Nephron progenitor cell (in vitro differentiated cells): ENCODE data around the gene CAPSL.

Source experiments
- DNase-seq: peaks from one replicate; pipeline ENCODE4 v3.0.0; 2021
- H3K27ac Mint-ChIP-seq: 2 replicates; pipeline ENCODE4 v1.8.0; 2021; ENCODE audit warnings: mild to moderate bottlenecking, moderate library complexity, mixed read lengths
- H3K27me3 Mint-ChIP-seq: 2 replicates; pipeline ENCODE4 v1.8.0; 2021; ENCODE audit warnings: mild to moderate bottlenecking, low read depth, mixed read lengths; ENCODE audit not compliant: poor library complexity
- H3K36me3 Mint-ChIP-seq: 2 replicates; pipeline ENCODE4 v1.8.0; 2021; ENCODE audit warnings: low read depth, mixed read lengths
- H3K4me1 Mint-ChIP-seq: 2 replicates; pipeline ENCODE4 v1.8.0; 2021; ENCODE audit warnings: mixed read lengths
- H3K4me3 Mint-ChIP-seq: 2 replicates; pipeline ENCODE4 v1.8.0; 2021; ENCODE audit warnings: mild to moderate bottlenecking, moderate library complexity, mixed read lengths
- H3K9me3 Mint-ChIP-seq: 2 replicates; pipeline ENCODE4 v1.8.0; 2021; ENCODE audit warnings: mild to moderate bottlenecking, moderate library complexity, mixed read lengths
- CTCF ChIP-seq: fragments of 200-600 bp; sonication (generic); IDR thresholded peaks from 2 replicates; pipeline ENCODE4 v1.5.0; 2021; ENCODE audit warnings: antibody characterized with exemption

The CAPSL gene

GRCh38 chr5:35921930-35922329 lies 16.5 kb downstream of the CAPSL start:
- H3K36me3 Mint-ChIP-seq: no peaks in the 10 kb centered on the region
- H3K27me3 Mint-ChIP-seq: peaks cover 64% of the 10 kb centered on the region
- no peak for DNase-seq
- peaks cover 7% of the 10 kb centered on the region for H3K9me3 Mint-ChIP-seq
- TF ChIP-seq CTCF: no peak
- H3K4me3 Mint-ChIP-seq: no peak overlapping the region
- H3K4me1 Mint-ChIP-seq: peaks cover 4% of the 10 kb centered on the region
- no peak overlapping the region for H3K27ac Mint-ChIP-seq

GRCh38 chr5:35920890-35921289 lies 17.5 kb downstream of the CAPSL start:
- Mint-ChIP-seq H3K27ac (no peak overlapping the region), H3K27me3 (peaks cover 53% of the 10 kb centered on the region), H3K36me3 (no peaks in the 10 kb centered on the region), H3K4me1 (peaks cover 4% of the 10 kb centered on the region), H3K4me3 (no peak overlapping the region), H3K9me3 (peaks cover 12% of the 10 kb centered on the region)
- no peak for TF ChIP-seq CTCF
- peak; percentile 12 for DNase-seq

- no peak for DNase-seq
- Mint-ChIP-seq H3K9me3 (peaks cover 27% of the 10 kb centered on the region), H3K36me3 (no peaks in the 10 kb centered on the region), H3K4me3 (no peak overlapping the region), H3K27me3 (peaks cover 37% of the 10 kb centered on the region), H3K4me1 (no peaks in the 10 kb centered on the region), H3K27ac (no peak overlapping the region)
- TF ChIP-seq CTCF: no peak
Observed at GRCh38 chr5:35919191-35919590, 19.2 kb downstream of the CAPSL start.

DNA sequence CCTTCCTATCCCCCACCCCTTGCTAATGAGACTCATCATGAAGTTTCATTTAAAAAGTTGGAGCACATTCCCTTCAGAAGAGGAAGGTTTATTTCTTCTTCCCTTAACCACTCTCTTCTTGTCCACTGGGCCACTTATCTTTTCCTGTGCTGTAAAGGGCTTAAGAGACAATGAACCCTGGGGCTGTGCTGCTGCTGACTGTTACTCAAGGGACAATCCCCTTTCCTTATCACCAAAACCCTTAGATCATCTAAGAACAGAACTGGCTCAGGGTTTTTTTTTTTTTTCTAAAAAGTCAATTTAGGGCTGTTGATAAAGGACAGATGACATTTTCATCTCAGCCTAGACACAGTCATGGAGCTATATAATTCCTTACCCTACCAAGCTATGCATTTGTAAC lies 29.6 kb downstream of the CAPSL start:
- TF ChIP-seq CTCF: no peak
- peaks cover 4% of the 10 kb centered on the region for H3K27me3 Mint-ChIP-seq
- DNase-seq: no peak
- no peaks in the 10 kb centered on the region for H3K4me1 Mint-ChIP-seq
- no peak overlapping the region for H3K4me3 Mint-ChIP-seq
- peaks cover 39% of the 10 kb centered on the region for H3K9me3 Mint-ChIP-seq
- H3K36me3 Mint-ChIP-seq: peaks cover 11% of the 10 kb centered on the region
- no peak overlapping the region for H3K27ac Mint-ChIP-seq

DNA sequence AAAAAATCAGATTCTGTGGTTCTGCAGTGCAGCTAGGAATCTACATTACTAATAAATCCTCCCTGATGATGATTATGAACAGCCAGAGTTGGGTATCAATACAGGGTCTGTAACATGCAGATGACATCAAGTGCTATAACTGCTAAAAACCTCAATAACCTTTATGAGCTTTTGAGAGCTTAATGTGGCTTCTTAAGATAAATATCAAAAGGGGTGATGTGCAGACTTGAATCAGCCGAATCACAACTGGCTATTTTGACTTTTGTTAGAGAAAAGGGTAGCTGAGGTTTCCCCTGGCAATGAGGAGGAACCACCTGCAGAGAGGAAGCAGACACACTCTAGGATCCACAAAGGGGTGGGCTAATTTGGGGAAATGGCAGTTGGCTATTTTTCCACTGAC lies 30.2 kb downstream of the CAPSL start:
- Mint-ChIP-seq H3K27me3 (peaks cover 4% of the 10 kb centered on the region), H3K9me3 (peaks cover 43% of the 10 kb centered on the region), H3K36me3 (peaks cover 11% of the 10 kb centered on the region), H3K27ac (no peak overlapping the region), H3K4me3 (no peak overlapping the region), H3K4me1 (no peaks in the 10 kb centered on the region)
- no peak for TF ChIP-seq CTCF
- no peak for DNase-seq

DNA sequence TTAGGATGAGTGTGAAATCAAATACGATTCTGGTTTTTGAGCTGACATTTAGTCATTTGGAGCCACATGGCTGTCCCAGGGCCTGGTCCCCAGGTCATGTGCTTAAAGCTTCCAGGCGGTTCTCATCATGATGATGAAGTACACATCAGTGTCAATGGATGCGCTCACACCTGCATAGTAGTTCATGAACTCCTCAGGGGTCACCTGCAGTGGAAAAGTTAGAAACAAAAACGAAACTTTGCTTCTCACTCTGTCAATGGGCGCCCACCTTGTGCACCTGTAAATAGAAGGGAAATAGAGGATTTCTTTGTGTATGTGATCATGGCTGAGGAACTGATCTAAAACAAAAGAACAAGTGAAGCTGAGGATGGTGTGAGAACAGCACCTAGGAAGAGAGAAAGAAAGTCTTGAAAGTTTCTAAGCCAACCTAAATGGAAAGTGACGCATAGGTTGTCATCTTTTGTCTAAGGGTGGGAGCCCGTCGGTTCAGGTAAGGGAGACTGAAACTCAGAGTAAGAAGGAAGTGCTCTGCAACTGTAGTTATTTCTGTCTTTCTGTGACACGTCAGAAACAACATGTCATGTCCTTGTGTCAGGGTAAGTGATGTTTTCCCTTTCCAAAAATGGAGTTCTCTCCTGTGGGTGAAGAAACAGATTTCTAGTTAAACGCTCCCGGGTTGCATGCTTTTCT lies 33.8 kb downstream of the CAPSL start:
- H3K27me3 Mint-ChIP-seq: peaks cover 3% of the 10 kb centered on the region
- no peak for TF ChIP-seq CTCF
- no peak for DNase-seq
- H3K4me3 Mint-ChIP-seq: no peak overlapping the region
- H3K9me3 Mint-ChIP-seq: peaks cover 19% of the 10 kb centered on the region
- peaks cover 23% of the 10 kb centered on the region for H3K4me1 Mint-ChIP-seq
- no peak overlapping the region for H3K27ac Mint-ChIP-seq
- no peaks in the 10 kb centered on the region for H3K36me3 Mint-ChIP-seq
